HepG2 (cell line): ENCODE results near the gene ABCG4. TPM values are rescaled to one million over a fixed set of nuclear protein-coding genes. Genes with fewer than 3 reads are reported as not detected.

ENCODE experiments used
- CAMTA2 ChIP-seq: sonication (generic); formaldehyde crosslinking; IDR thresholded peaks from 2 replicates; pipeline ENCODE4 v1.4.0; 2020; ENCODE audit warnings: mild to moderate bottlenecking, missing genetic modification reagents, borderline replicate concordance
- HOXA5 ChIP-seq: sonication (generic); formaldehyde crosslinking; IDR thresholded peaks from 2 replicates; pipeline ENCODE4 v1.4.0; 2020; ENCODE audit warnings: missing genetic modification reagents
- IKZF1 ChIP-seq: fragments of 450-650 bp; IDR thresholded peaks from 2 replicates; pipeline ENCODE4 v1.7.1; 2016
- NKX3-1 ChIP-seq: sonication (generic); formaldehyde crosslinking; IDR thresholded peaks from 2 replicates; pipeline ENCODE4 v1.5.0; 2020; ENCODE audit warnings: missing genetic modification reagents
- PHB2 ChIP-seq: fragments of 450-650 bp; IDR thresholded peaks from 2 replicates; pipeline ENCODE4 v1.6.1; 2018; ENCODE audit not compliant: partially characterized antibody
- SCMH1 ChIP-seq: sonication (generic); formaldehyde crosslinking; IDR thresholded peaks from 2 replicates; pipeline ENCODE4 v1.9.0; 2021; ENCODE audit warnings: missing genetic modification reagents, mild to moderate bottlenecking, borderline replicate concordance
- ZBTB21 ChIP-seq: sonication (generic); formaldehyde crosslinking; IDR thresholded peaks from 2 replicates; pipeline ENCODE4 v1.4.0; 2020; ENCODE audit warnings: missing genetic modification reagents
- ZNF567 ChIP-seq: sonication (generic); formaldehyde crosslinking; IDR thresholded peaks from 2 replicates; pipeline ENCODE4 v1.8.1; 2023; ENCODE audit warnings: mild to moderate bottlenecking, missing genetic modification reagents, borderline replicate concordance
- ZNF598 ChIP-seq: sonication (generic); formaldehyde crosslinking; IDR thresholded peaks from 2 replicates; pipeline ENCODE4 v1.5.1; 2020; ENCODE audit warnings: mild to moderate bottlenecking, missing genetic modification reagents, borderline replicate concordance
- polyA plus RNA-seq, 8 experiments: library from polyadenylated mRNA; depleted of rRNA in 3 of 8; stranded (reverse) in 7 of 8; unstranded in 1 of 8; fragments of >200 nt; fragmentation: Illumina TruSeq in 4 of 8; extraction: Trizol in 4 of 8; gene quantifications; 2 replicates each; pipeline versions ENCODE4 v1.2.1 to v1.2.3, GENCODE V29; 2011 to 2016; ENCODE audit warnings: low read depth in 4 of 8, missing spikeins in 1 of 8, mixed read lengths in 1 of 8; ENCODE audit not compliant: insufficient read depth in 1 of 8
- total RNA-seq, 5 experiments: library from RNA; depleted of rRNA; stranded (reverse); fragments of >200 nt; fragmentation: Illumina TruSeq; extraction: Trizol; gene quantifications; 2 replicates each; pipeline ENCODE4 v1.2.3, GENCODE V29; 2016; ENCODE audit warnings: low read depth in 1 of 5
- TF ChIP-seq, protein P1 (sequence below): IDR thresholded peaks from 2 replicates; pipeline ENCODE4 v1.6.1; 2016; ENCODE audit warnings: missing genetic modification reagents, missing compliant biosample characterization
- TF ChIP-seq, protein P2 (sequence below): sonication (generic); formaldehyde crosslinking; IDR thresholded peaks from 2 replicates; pipeline ENCODE4 v1.4.0; 2020; ENCODE audit warnings: mild to moderate bottlenecking, missing genetic modification reagents
- TF ChIP-seq, protein P3 (sequence below): sonication (generic); formaldehyde crosslinking; IDR thresholded peaks from 2 replicates; pipeline ENCODE4 v1.4.0; 2020; ENCODE audit warnings: missing genetic modification reagents, mild to moderate bottlenecking, borderline replicate concordance
- TF ChIP-seq, protein P4 (sequence below): sonication (generic); formaldehyde crosslinking; IDR thresholded peaks from 2 replicates; pipeline ENCODE4 v1.8.0; 2022; ENCODE audit warnings: low read depth, missing genetic modification reagents
- TF ChIP-seq, protein P5 (sequence below): sonication (generic); formaldehyde crosslinking; conservative IDR thresholded peaks from 2 replicates; pipeline ENCODE4 v1.8.0; 2022; ENCODE audit warnings: missing genetic modification reagents
- TF ChIP-seq, protein P6 (sequence below): sonication (generic); formaldehyde crosslinking; IDR thresholded peaks from 2 replicates; pipeline ENCODE4 v1.5.0; 2020; ENCODE audit warnings: missing genetic modification reagents, mild to moderate bottlenecking, borderline replicate concordance

ABCG4 gene
- total and polyA plus RNA-seq, 2 of the 13 experiments (the other 11 are each of a cell fraction or from before 2014, with no cell fraction given) = not detected

DNA sequence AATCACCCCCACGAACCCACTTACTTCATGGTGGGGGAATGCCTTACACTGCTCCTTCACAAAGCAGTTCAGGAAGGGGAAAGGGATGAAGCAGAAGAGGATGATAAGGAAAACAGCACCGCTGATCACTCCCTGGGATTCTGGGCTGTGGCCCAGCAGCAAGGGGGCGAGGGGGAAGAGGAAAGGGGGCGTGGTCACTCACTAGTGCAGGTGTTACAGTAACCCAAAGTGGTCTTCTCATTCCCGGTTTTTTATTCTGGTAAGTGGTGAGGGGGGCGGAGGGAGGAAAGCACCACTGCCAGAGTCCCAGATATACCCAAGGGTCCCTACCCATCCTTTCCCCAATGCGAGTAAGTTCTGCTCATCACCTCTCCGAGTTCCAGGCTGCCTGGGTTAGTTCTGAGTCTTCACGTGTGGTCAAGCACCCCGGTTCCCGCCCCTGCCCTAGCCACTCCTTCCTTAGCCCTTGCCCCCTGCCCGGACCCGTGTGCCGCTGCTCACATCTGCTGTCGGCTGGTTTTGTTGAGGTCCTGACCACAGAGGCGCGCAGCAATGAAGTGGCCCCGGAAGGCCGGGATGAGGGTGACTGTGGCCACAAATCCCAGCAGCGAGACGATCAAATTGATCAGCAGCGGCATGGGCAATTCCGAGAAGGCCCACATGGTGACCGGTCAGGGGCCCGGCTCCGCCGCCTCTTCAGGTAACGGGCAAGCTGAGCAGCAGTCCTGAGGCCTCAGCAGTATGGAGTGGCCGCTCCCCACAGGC is 47.7 kb upstream of the ABCG4 start (continued):
- TF ChIP-seq, protein P1, sequence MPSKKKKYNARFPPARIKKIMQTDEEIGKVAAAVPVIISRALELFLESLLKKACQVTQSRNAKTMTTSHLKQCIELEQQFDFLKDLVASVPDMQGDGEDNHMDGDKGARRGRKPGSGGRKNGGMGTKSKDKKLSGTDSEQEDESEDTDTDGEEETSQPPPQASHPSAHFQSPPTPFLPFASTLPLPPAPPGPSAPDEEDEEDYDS = no peak
- TF ChIP-seq ZBTB21 = no peak
- TF ChIP-seq, protein P2, sequence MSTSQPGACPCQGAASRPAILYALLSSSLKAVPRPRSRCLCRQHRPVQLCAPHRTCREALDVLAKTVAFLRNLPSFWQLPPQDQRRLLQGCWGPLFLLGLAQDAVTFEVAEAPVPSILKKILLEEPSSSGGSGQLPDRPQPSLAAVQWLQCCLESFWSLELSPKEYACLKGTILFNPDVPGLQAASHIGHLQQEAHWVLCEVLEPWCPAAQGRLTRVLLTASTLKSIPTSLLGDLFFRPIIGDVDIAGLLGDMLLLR (CRISPR knock-in tag) = 0 out of 2 replicates have a peak, but pooled peaks have one; percentile 2
- TF ChIP-seq, protein P3, sequence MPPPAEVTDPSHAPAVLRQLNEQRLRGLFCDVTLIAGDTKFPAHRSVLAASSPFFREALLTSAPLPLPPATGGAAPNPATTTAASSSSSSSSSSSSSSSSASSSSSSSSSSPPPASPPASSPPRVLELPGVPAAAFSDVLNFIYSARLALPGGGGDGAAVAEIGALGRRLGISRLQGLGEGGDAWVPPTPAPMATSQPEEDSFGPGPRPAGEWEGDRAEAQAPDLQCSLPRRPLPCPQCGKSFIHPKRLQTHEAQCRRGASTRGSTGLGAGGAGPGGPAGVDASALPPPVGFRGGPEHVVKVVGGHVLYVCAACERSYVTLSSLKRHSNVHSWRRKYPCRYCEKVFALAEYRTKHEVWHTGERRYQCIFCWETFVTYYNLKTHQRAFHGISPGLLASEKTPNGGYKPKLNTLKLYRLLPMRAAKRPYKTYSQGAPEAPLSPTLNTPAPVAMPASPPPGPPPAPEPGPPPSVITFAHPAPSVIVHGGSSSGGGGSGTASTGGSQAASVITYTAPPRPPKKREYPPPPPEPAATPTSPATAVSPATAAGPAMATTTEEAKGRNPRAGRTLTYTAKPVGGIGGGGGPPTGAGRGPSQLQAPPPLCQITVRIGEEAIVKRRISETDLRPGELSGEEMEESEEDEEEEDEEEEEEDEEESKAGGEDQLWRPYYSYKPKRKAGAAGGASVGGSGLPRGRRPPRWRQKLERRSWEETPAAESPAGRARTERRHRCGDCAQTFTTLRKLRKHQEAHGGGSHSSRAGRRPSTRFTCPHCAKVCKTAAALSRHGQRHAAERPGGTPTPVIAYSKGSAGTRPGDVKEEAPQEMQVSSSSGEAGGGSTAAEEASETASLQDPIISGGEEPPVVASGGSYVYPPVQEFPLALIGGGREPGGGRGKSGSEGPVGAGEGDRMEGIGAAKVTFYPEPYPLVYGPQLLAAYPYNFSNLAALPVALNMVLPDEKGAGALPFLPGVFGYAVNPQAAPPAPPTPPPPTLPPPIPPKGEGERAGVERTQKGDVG (CRISPR knock-in tag) = no peak
- TF ChIP-seq IKZF1 = no peak
- no peak for TF ChIP-seq HOXA5 (CRISPR knock-in tag)
- no peak for TF ChIP-seq NKX3-1 (CRISPR knock-in tag)
- no peak for TF ChIP-seq PHB2
- TF ChIP-seq, protein P4, sequence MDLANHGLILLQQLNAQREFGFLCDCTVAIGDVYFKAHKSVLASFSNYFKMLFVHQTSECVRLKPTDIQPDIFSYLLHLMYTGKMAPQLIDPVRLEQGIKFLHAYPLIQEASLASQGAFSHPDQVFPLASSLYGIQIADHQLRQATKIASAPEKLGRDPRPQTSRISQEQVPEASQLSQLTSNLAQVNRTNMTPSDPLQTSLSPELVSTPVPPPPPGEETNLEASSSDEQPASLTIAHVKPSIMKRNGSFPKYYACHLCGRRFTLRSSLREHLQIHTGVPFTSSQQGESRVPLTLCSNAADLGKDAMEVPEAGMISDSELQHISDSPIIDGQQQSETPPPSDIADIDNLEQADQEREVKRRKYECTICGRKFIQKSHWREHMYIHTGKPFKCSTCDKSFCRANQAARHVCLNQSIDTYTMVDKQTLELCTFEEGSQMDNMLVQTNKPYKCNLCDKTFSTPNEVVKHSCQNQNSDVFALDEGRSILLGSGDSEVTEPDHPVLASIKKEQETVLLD (CRISPR knock-in tag) = peak; percentile 57; the same call in 1 of the 2 replicates
- TF ChIP-seq, protein P5, sequence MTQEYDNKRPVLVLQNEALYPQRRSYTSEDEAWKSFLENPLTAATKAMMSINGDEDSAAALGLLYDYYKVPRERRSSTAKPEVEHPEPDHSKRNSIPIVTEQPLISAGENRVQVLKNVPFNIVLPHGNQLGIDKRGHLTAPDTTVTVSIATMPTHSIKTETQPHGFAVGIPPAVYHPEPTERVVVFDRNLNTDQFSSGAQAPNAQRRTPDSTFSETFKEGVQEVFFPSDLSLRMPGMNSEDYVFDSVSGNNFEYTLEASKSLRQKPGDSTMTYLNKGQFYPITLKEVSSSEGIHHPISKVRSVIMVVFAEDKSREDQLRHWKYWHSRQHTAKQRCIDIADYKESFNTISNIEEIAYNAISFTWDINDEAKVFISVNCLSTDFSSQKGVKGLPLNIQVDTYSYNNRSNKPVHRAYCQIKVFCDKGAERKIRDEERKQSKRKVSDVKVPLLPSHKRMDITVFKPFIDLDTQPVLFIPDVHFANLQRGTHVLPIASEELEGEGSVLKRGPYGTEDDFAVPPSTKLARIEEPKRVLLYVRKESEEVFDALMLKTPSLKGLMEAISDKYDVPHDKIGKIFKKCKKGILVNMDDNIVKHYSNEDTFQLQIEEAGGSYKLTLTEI = no peak
- TF ChIP-seq CAMTA2 (CRISPR knock-in tag) = no peak
- TF ChIP-seq ZNF598 (CRISPR knock-in tag) = no peak
- TF ChIP-seq SCMH1 (CRISPR knock-in tag) = no peak
- TF ChIP-seq, protein P6, sequence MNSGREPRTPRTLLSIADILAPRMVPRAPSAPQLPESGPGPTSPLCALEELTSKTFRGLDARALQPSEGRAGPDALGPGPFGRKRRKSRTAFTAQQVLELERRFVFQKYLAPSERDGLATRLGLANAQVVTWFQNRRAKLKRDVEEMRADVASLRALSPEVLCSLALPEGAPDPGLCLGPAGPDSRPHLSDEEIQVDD (CRISPR knock-in tag) = no peak
- no peak for TF ChIP-seq ZNF567
